ENCODE measurements around the gene CTDP1.

- no peak for TF ChIP-seq CTCF (conservative IDR thresholded peaks at IDR 0.05; ENCODE audit: low read depth, low read length)
- TF ChIP-seq EZH2 (IDR thresholded peaks at IDR 0.05; ENCODE audit: low read length, unreplicated experiment) = no peak
These were observed 34.2 kb upstream of the CTDP1 start for GRCh38 chr18:79645291-79645983.
